K562 (cell line): ENCODE measurements around the gene CLCA1. TPM values are rescaled to one million over a fixed set of nuclear protein-coding genes. Genes with fewer than 3 reads are reported as not detected.
A peak's percentile ranks its signal among the peaks of the same experiment; 100 is the strongest.

ENCODE experiments used
- ATAC-seq: fragments of 200-7000 bp; cut with Tn5 transposase; 3 replicates; pipeline ENCODE4 v1.9.1; 2020; ENCODE audit warnings: moderate library complexity
- BruUV-seq: library from RNA; stranded (reverse); fragments of 400-500 nt; replicated peaks from 2 replicates; lab custom pipeline; 2021; lab: Mats Ljungman, UMichigan
- CTCF ChIA-PET: fragments of 300-600 bp; formaldehyde crosslinking; extraction: SDS; loops from one replicate; lab custom pipeline; 2021; ENCODE audit warnings: low intra/inter-chr PET ratio; lab: Yijun Ruan, JAX
- POLR2A ChIA-PET: fragments of 300-600, 350-650 bp; sonication (Branson Sonifier 250); formaldehyde crosslinking; extraction: SDS; loops from one replicate; lab custom pipeline; 2021; ENCODE audit warnings: antibody characterized with exemption, inconsistent platforms; lab: Yijun Ruan, JAX
- DNase-seq, 4 experiments: peaks; one replicate each; pipeline versions ENCODE4 v3.0.0 to v3.0.0-alpha.2; 2011 to 2018; ENCODE audit warnings: low spot score in 3 of 4, mixed read lengths in 3 of 4; ENCODE audit errors: extremely low read depth in 1 of 4
- FAIRE-seq: peaks from 2 replicates; lab custom pipeline; 2011; peaks lifted over from hg19 to GRCh38; lab: Jason Lieb, UNC
- H2AFZ ChIP-seq: 2 replicates; pipeline ENCODE4 v1.6.0; 2011; ENCODE audit warnings: low read depth, low read length, control low read depth, inconsistent platforms
- H3K27ac ChIP-seq: fragments of 200-600 bp; 3 replicates; pipeline ENCODE4 v1.8.0; 2011; ENCODE audit warnings: low read depth, mild to moderate bottlenecking, control low read depth, inconsistent platforms, low read length, moderate library complexity, mixed read lengths; ENCODE audit errors: extremely low read depth
- H3K27me3 ChIP-seq, 2 experiments: fragments of 300-600 bp in 1 of 2; 2 replicates in 1 of 2; 3 replicates in 1 of 2; pipeline versions ENCODE4 v1.6.0 to v1.8.0; 2011; ENCODE audit warnings: inconsistent platforms in 2 of 2, low read length in 2 of 2, mild to moderate bottlenecking in 1 of 2, mixed read lengths in 1 of 2, moderate library complexity in 1 of 2; ENCODE audit not compliant: control insufficient read depth in 2 of 2, insufficient read depth in 2 of 2
- H3K36me3 ChIP-seq: fragments of 300-600 bp; 3 replicates; pipeline ENCODE4 v1.8.0; 2011; ENCODE audit warnings: mild to moderate bottlenecking, low read length, inconsistent platforms; ENCODE audit not compliant: control insufficient read depth, insufficient read depth
- H3K4me1 ChIP-seq, 2 experiments: fragments of 200-600 bp in 1 of 2; replicated peaks in 1 of 2; 2 replicates in 1 of 2; 3 replicates in 1 of 2; pipeline versions ENCODE4 v1.5.1 to v1.8.0; 2011; ENCODE audit warnings: inconsistent platforms in 2 of 2, low read length in 2 of 2, mild to moderate bottlenecking in 1 of 2, mixed read lengths in 1 of 2, moderate library complexity in 1 of 2; ENCODE audit not compliant: control insufficient read depth in 2 of 2, insufficient read depth in 2 of 2
- H3K4me2 ChIP-seq: 2 replicates; pipeline ENCODE4 v1.6.1; 2011; ENCODE audit warnings: low read length, control low read depth, inconsistent platforms, mixed read lengths; ENCODE audit not compliant: insufficient read depth
- H3K4me3 ChIP-seq: fragments of 200-600 bp; sonication (generic), shearing (Covaris generic); 2 replicates; pipeline ENCODE4 v1.5.1; 2016; ENCODE audit warnings: control low read depth, inconsistent platforms
- H3K79me2 ChIP-seq: fragments of 200-600 bp; 3 replicates; pipeline ENCODE4 v1.8.0; 2011; ENCODE audit warnings: low read length, inconsistent platforms; ENCODE audit not compliant: control insufficient read depth, insufficient read depth
- H3K9ac ChIP-seq, 2 experiments: 2 replicates each; pipeline versions ENCODE4 v1.6.0 to v1.6.1; 2011; ENCODE audit warnings: low read depth in 2 of 2, low read length in 2 of 2, control low read depth in 1 of 2, inconsistent platforms in 1 of 2, mild to moderate bottlenecking in 1 of 2, mixed read lengths in 1 of 2; ENCODE audit not compliant: insufficient read depth in 1 of 2
- H3K9me1 ChIP-seq: one replicate; pipeline ENCODE4 v1.6.0; 2011; ENCODE audit warnings: inconsistent platforms, mild to moderate bottlenecking, low read length, moderate library complexity; ENCODE audit not compliant: control insufficient read depth, insufficient read depth
- H3K9me3 ChIP-seq: replicated peaks from 2 replicates; pipeline ENCODE4 v1.5.1; 2011; ENCODE audit warnings: low read depth, low read length, inconsistent platforms; ENCODE audit not compliant: control insufficient read depth, insufficient read depth
- H4K20me1 ChIP-seq: replicated peaks from 2 replicates; pipeline ENCODE4 v1.6.1; 2011; ENCODE audit warnings: low read length, inconsistent platforms, mixed read lengths; ENCODE audit not compliant: control insufficient read depth, insufficient read depth
- CEBPB ChIP-seq: fragments of 450-650 bp; IDR thresholded peaks from 2 replicates; pipeline ENCODE4 v1.6.1; 2016; ENCODE audit warnings: missing genetic modification characterization, missing compliant biosample characterization
- HNRNPK ChIP-seq: fragments of 200-400 bp; formaldehyde crosslinking; IDR thresholded peaks from one replicate; pipeline ENCODE4 v1.6.1; 2018; ENCODE audit warnings: mild to moderate bottlenecking, low read depth, low read length; ENCODE audit not compliant: poor library complexity, severe bottlenecking
- NFYB ChIP-seq: IDR thresholded peaks from 2 replicates; pipeline ENCODE4 v1.6.1; 2011; ENCODE audit warnings: mild to moderate bottlenecking, moderate library complexity; ENCODE audit not compliant: insufficient read length; ENCODE audit errors: extremely low read depth
- RHOXF2B ChIP-seq: fragments of 250-450 bp; sonication (Bioruptor Pico); conservative IDR thresholded peaks from 2 replicates; pipeline ENCODE4 v1.5.1; 2021
- ZNF778 ChIP-seq: fragments of 450-650 bp; formaldehyde crosslinking; IDR thresholded peaks from 2 replicates; pipeline ENCODE4 v1.4.0; 2020; ENCODE audit warnings: mild to moderate bottlenecking, moderate library complexity
- WGBS: fragments of 100-300 bp; shearing (Covaris generic); methylation state at CpG from one replicate; pipeline ENCODE4 v1.1.6; 2016; ENCODE audit warnings: low coverage, mixed read lengths; ENCODE audit not compliant: insufficient coverage; ENCODE audit errors: missing lambda C conversion rate; 5-methylcytosine and 5-hydroxymethylcytosine counted together
- in situ Hi-C: fragments of 300-500 bp; cut with MboI; formaldehyde crosslinking; loops from 4 replicates; pipeline ENCODE4 v1.15.0; 2018; ENCODE audit warnings: inconsistent platforms, mixed read lengths
- intact Hi-C: fragments of 100-400 bp; cut with micrococcal nuclease; formaldehyde crosslinking; loops from 2 replicates; pipeline ENCODE4 v1.14.2; 2022
- polyA plus RNA-seq, 8 experiments: library from polyadenylated mRNA; depleted of rRNA in 4 of 8; stranded (reverse) in 5 of 8; unstranded in 3 of 8; fragments of >200 nt; fragmentation: Nextera tagmentation in 2 of 8; fragmentation: Illumina TruSeq in 1 of 8; extraction: Ambion mirVana in 2 of 8; extraction: Trizol in 1 of 8; gene quantifications; 2 replicates each; pipeline versions ENCODE4 v1.2.1 to v1.2.3, GENCODE V29; 2011 to 2014; ENCODE audit warnings: inconsistent platforms in 1 of 8, missing spikeins in 1 of 8
- total RNA-seq, 7 experiments: library from RNA; depleted of rRNA in 6 of 7; stranded (reverse); fragments of >200 nt in 6 of 7; fragmentation: Illumina TruSeq in 2 of 7; extraction: Trizol in 2 of 7; gene quantifications; 2 replicates each; pipeline versions ENCODE4 v1.2.1 to v1.2.3, GENCODE V29; 2011 to 2021; ENCODE audit warnings: low replicate concordance in 1 of 7
- TF ChIP-seq, protein P1 (sequence below), 2 experiments: fragments of 450-650 bp; formaldehyde crosslinking in 1 of 2; IDR thresholded peaks; 2 replicates each; pipeline versions ENCODE4 v1.4.0 to v1.6.1; 2014 to 2020; ENCODE audit warnings: mild to moderate bottlenecking in 2 of 2, borderline replicate concordance in 1 of 2, low read depth in 1 of 2

CLCA1 gene
- total and polyA plus RNA-seq, 9 of the 15 experiments (the other 6 are each of a cell fraction or from before 2014, with no cell fraction given), result 0.03 to 0.08 (median 0.04) TPM; not detected in 6

GRCh38 chr1:86508583-86508969 lies 39.8 kb downstream of the CLCA1 start:
- intact Hi-C loops (loop anchor here (2.0 kb wide), 1 partner anchor 128 kb away; no protein-coding TSS in a partner anchor), in situ Hi-C loops (loop anchor here (10.0 kb wide), 1 partner anchor 114 kb away; the partner anchor contains the start of gene ODF2L)
- Histone ChIP-seq H4K20me1 (no peaks in the 10 kb centered on the region), H3K9me3 (no peaks in the 10 kb centered on the region), H3K36me3 (no peaks in the 10 kb centered on the region), H3K4me1 (no peaks in the 10 kb centered on the region; a peak in 1 of 5 replicates), H3K9ac (no peak overlapping the region), H3K4me3 (no peak overlapping the region), H3K79me2 (no peaks in the 10 kb centered on the region), H3K27me3 (peaks cover 9 to 14% of the 10 kb centered on the region in 2 experiments; a peak in 3 of 5 replicates), H2AFZ (no peak overlapping the region), H3K4me2 (no peak overlapping the region), H3K9me1 (no peaks in the 10 kb centered on the region), H3K27ac (no peak overlapping the region)
- DNase-seq, result no peak
- no peak for TF ChIP-seq ZNF778 (CRISPR knock-in tag)
- TF ChIP-seq HNRNPK, result no peak
- no peak for TF ChIP-seq NFYB
- 0 out of 2 replicates have a peak, but pooled peaks have one; percentile 12 for TF ChIP-seq CEBPB (tag)
- no peak for TF ChIP-seq RHOXF2B (CRISPR knock-in tag)
- no TSS peak for BruUV-seq
- FAIRE-seq, result no peak
- no peak for ATAC-seq
- ChIA-PET POLR2A (interaction anchor here (1.0 kb wide), 1 partner anchor 112 kb away, joined by 3 read pairs; the partner anchor contains the start of gene ODF2L), CTCF (interaction anchor here (0.7 to 1.7 kb wide), 3 partner anchors 89 to 128 kb away, joined by 3 to 10 read pairs (median 4); no protein-coding TSS in a partner anchor)
- whole genome bisulfite sequencing, result 0% methylated on average over 2 of the region's 2 CpGs

DNA sequence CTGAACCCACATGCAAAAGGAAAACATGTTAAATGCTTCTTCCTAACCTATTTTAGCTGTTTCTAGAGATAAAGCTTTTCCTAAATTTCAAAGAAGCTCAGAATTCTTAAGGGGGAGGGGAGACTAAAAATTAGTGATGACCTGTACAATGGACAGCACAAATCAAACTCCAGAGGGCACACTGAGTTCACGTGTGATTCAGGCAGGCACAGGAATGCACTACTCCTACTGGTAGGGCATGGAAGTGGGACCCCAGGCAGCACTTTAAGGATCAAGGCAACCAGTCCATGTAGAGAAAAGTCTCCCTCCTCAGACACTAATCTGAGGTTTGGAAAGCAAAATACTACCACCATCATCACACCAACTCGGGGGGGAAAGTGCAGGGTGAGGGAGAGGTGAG lies 46.9 kb downstream of the CLCA1 start:
- no peak overlapping the region for H3K27ac ChIP-seq
- no peaks in the 10 kb centered on the region for H3K4me1 ChIP-seq
- no peaks in the 10 kb centered on the region for H3K9me1 ChIP-seq
- no peak overlapping the region for H3K4me2 ChIP-seq
- peak; percentile 85 for ATAC-seq
- 7% methylated on average over 2 of the region's 2 CpGs for WGBS
- peak; percentile 17 to 34 (median 24) for DNase-seq
- intact Hi-C loops (loop anchor here (2.0 kb wide), 1 partner anchor 227 kb away; no protein-coding TSS in a partner anchor), in situ Hi-C loops (no loop called here)
- no peaks in the 10 kb centered on the region for H3K9me3 ChIP-seq
- no peaks in the 10 kb centered on the region for H3K36me3 ChIP-seq
- POLR2A ChIA-PET, result no interaction called here
- H2AFZ ChIP-seq, result no peak overlapping the region
- H4K20me1 ChIP-seq, result no peaks in the 10 kb centered on the region
- no TSS peak for BruUV-seq
- CTCF ChIA-PET, result interaction anchor here (0.9 to 1.1 kb wide), 2 partner anchors 16 to 227 kb away, joined by 3 to 4 read pairs; no protein-coding TSS in a partner anchor
- no peaks in the 10 kb centered on the region for H3K79me2 ChIP-seq
- H3K27me3 ChIP-seq, result no peaks in the 10 kb centered on the region
- no peak overlapping the region for H3K9ac ChIP-seq
- H3K4me3 ChIP-seq, result no peak overlapping the region
- FAIRE-seq, result no peak
- TF ChIP-seq, protein P1, sequence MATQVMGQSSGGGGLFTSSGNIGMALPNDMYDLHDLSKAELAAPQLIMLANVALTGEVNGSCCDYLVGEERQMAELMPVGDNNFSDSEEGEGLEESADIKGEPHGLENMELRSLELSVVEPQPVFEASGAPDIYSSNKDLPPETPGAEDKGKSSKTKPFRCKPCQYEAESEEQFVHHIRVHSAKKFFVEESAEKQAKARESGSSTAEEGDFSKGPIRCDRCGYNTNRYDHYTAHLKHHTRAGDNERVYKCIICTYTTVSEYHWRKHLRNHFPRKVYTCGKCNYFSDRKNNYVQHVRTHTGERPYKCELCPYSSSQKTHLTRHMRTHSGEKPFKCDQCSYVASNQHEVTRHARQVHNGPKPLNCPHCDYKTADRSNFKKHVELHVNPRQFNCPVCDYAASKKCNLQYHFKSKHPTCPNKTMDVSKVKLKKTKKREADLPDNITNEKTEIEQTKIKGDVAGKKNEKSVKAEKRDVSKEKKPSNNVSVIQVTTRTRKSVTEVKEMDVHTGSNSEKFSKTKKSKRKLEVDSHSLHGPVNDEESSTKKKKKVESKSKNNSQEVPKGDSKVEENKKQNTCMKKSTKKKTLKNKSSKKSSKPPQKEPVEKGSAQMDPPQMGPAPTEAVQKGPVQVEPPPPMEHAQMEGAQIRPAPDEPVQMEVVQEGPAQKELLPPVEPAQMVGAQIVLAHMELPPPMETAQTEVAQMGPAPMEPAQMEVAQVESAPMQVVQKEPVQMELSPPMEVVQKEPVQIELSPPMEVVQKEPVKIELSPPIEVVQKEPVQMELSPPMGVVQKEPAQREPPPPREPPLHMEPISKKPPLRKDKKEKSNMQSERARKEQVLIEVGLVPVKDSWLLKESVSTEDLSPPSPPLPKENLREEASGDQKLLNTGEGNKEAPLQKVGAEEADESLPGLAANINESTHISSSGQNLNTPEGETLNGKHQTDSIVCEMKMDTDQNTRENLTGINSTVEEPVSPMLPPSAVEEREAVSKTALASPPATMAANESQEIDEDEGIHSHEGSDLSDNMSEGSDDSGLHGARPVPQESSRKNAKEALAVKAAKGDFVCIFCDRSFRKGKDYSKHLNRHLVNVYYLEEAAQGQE (IDR thresholded peaks at IDR 0.05; ENCODE audit: borderline replicate concordance), result peak; percentile 52; the same call in 1 of the 2 replicates
- TF ChIP-seq, protein P1 (CRISPR knock-in tag; IDR thresholded peaks at IDR 0.05; ENCODE audit: low read depth), result no peak
